Esophagus squamous epithelium (tissue), 4 donors: Measurements from ENCODE around the gene L3MBTL3.

Source experiments
- POLR2A ChIP-seq, 4 donors: fragments of 450-650 bp; IDR thresholded peaks; one replicate each; pipeline ENCODE4 v1.6.1; 2017; ENCODE audit warnings: antibody characterized with exemption in 4 of 4, mild to moderate bottlenecking in 4 of 4, moderate library complexity in 3 of 4
- TF ChIP-seq, protein P1 (sequence below), 6 experiments: fragments of 450-650 bp in 4 of 6; fragments of 200-600 bp in 2 of 6; sonication (generic) in 2 of 6; IDR thresholded peaks; one replicate each; pipeline ENCODE4 v1.5.1; 2016 to 2019; ENCODE audit warnings: antibody characterized with exemption in 6 of 6, mild to moderate bottlenecking in 4 of 6, moderate library complexity in 4 of 6

DNA sequence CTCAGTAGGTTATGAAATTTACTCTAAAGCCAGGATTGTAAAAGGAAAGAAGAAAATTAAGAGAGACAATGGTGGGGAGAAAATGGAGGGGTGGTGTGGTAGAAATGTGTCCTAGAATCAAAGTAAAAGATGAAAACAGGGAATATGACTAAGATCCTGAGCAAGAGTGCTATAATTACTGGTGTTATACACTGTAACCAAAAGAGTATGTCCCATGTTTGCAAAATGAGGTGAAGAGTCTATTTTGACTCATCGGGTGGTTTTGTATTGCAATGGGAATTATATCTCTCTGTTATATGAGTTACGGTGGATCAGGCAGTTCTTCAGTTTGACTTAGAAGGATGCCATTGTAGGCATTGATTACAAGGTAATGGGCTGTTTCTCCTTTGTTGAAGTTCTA is 8.5 kb downstream of the L3MBTL3 start:
- TF ChIP-seq, protein P1, sequence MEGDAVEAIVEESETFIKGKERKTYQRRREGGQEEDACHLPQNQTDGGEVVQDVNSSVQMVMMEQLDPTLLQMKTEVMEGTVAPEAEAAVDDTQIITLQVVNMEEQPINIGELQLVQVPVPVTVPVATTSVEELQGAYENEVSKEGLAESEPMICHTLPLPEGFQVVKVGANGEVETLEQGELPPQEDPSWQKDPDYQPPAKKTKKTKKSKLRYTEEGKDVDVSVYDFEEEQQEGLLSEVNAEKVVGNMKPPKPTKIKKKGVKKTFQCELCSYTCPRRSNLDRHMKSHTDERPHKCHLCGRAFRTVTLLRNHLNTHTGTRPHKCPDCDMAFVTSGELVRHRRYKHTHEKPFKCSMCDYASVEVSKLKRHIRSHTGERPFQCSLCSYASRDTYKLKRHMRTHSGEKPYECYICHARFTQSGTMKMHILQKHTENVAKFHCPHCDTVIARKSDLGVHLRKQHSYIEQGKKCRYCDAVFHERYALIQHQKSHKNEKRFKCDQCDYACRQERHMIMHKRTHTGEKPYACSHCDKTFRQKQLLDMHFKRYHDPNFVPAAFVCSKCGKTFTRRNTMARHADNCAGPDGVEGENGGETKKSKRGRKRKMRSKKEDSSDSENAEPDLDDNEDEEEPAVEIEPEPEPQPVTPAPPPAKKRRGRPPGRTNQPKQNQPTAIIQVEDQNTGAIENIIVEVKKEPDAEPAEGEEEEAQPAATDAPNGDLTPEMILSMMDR (IDR thresholded peaks at IDR 0.05), result no peak
- no peak for TF ChIP-seq POLR2A (IDR thresholded peaks at IDR 0.05)
